GM06990 (cell line): ENCODE measurements around the gene A2M.

ENCODE experiments used
- DNase-seq: peaks from one replicate; pipeline ENCODE4 v3.0.0-alpha.2; 2011; ENCODE audit not compliant: insufficient read length; ENCODE audit errors: extremely low read depth
- H3K27me3 ChIP-seq: replicated peaks from 2 replicates; pipeline ENCODE4 v1.6.0; 2011; ENCODE audit warnings: low read length; ENCODE audit not compliant: control insufficient read depth, insufficient read depth
- H3K36me3 ChIP-seq: 2 replicates; pipeline ENCODE4 v1.5.1; 2011; ENCODE audit warnings: low read length; ENCODE audit not compliant: control insufficient read depth, insufficient read depth
- H3K4me3 ChIP-seq: replicated peaks from 2 replicates; pipeline ENCODE4 v1.5.1; 2011; ENCODE audit warnings: low read depth, mild to moderate bottlenecking, control low read depth, low read length
- CTCF ChIP-seq: IDR thresholded peaks from 2 replicates; pipeline ENCODE4 v1.5.1; 2011; ENCODE audit warnings: low read length, control low read depth, mild to moderate bottlenecking, inconsistent platforms; ENCODE audit not compliant: insufficient read depth, poor library complexity, severe bottlenecking

Gene A2M

GRCh38 chr12:9036227-9036626 lies 79.5 kb downstream of the A2M start:
- Histone ChIP-seq H3K27me3 (no peaks in the 10 kb centered on the region), H3K4me3 (no peak overlapping the region), H3K36me3 (no peaks in the 10 kb centered on the region)
- no peak for TF ChIP-seq CTCF
- no peak for DNase-seq

- DNase-seq = no peak
- Histone ChIP-seq H3K4me3 (no peak overlapping the region), H3K27me3 (no peaks in the 10 kb centered on the region), H3K36me3 (no peaks in the 10 kb centered on the region)
- TF ChIP-seq CTCF = no peak
These were observed 81.6 kb downstream of the A2M start for GRCh38 chr12:9034095-9034494.

GRCh38 chr12:9033265-9033887 lies 82.3 kb downstream of the A2M start:
- H3K27me3 ChIP-seq = no peaks in the 10 kb centered on the region
- H3K4me3 ChIP-seq = no peak overlapping the region
- TF ChIP-seq CTCF = no peak
- DNase-seq = no peak
- H3K36me3 ChIP-seq = no peaks in the 10 kb centered on the region

- Histone ChIP-seq H3K36me3 (no peaks in the 10 kb centered on the region), H3K27me3 (no peaks in the 10 kb centered on the region), H3K4me3 (no peak overlapping the region)
- no peak for DNase-seq
- TF ChIP-seq CTCF = peak; percentile 7
These were observed 83.3 kb downstream of the A2M start for GRCh38 chr12:9032202-9032964.

- Histone ChIP-seq H3K4me3 (no peak overlapping the region), H3K36me3 (no peaks in the 10 kb centered on the region), H3K27me3 (no peaks in the 10 kb centered on the region)
- no peak for DNase-seq
- TF ChIP-seq CTCF = no peak
These were observed 84.9 kb downstream of the A2M start for GRCh38 chr12:9030776-9031175.
